GM19467 (cell line): ENCODE results near the gene NR2F1.

ENCODE experiments used
- ATAC-seq: cut with Tn5 transposase; IDR thresholded peaks from one replicate; pipeline ENCODE4 v1.9.1; 2021; ENCODE audit warnings: mild to moderate bottlenecking, moderate library complexity; ENCODE audit not compliant: unreplicated experiment

Gene NR2F1

DNA sequence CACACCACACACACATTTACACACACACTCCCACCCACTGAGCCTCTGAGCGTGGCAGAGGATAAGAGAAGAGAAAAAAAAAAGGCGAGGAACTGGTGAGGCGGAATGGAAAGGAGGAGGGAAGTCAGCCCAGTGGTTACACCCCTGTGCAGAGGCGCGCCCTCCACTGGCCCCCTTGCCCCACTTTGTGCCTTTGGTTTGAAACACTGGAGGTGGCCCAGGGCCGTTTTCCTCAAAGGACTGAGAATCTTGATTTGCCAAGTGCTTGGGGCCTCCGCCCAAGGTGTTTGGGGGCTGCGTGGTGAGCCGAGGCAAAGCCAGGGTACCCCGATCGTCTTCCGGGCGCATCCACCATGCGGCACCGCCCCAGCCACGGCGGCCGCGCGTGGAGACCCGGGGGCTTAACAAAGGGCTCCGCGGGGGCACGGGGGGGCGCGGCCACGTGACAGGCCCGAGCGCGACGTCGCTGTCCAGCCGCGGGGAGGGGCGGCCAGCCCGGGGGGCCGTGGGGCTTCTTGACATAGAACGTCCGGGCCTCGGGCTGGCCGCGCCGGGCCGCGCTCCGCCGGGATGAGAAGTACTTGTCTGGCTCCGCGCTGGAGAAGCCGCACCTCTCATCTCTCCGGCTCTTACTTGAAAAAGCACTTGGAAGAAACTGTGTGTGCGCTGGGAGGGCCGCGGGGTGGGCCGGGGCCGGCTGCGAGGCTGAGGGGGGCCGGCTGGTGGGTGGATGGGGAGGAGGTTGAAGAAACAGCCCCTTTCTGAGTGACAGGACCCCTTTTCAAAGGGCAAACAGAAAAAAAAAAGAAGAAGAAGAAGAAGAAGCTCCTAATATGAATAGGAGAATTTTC, 21.0 kb downstream of the NR2F1 start:
- no peak for ATAC-seq

GRCh38 chr5:93604644-93605515, 21.9 kb downstream of the NR2F1 start:
- no peak for ATAC-seq

- ATAC-seq = no peak
These were observed 23.3 kb downstream of the NR2F1 start for GRCh38 chr5:93606382-93606752.

DNA sequence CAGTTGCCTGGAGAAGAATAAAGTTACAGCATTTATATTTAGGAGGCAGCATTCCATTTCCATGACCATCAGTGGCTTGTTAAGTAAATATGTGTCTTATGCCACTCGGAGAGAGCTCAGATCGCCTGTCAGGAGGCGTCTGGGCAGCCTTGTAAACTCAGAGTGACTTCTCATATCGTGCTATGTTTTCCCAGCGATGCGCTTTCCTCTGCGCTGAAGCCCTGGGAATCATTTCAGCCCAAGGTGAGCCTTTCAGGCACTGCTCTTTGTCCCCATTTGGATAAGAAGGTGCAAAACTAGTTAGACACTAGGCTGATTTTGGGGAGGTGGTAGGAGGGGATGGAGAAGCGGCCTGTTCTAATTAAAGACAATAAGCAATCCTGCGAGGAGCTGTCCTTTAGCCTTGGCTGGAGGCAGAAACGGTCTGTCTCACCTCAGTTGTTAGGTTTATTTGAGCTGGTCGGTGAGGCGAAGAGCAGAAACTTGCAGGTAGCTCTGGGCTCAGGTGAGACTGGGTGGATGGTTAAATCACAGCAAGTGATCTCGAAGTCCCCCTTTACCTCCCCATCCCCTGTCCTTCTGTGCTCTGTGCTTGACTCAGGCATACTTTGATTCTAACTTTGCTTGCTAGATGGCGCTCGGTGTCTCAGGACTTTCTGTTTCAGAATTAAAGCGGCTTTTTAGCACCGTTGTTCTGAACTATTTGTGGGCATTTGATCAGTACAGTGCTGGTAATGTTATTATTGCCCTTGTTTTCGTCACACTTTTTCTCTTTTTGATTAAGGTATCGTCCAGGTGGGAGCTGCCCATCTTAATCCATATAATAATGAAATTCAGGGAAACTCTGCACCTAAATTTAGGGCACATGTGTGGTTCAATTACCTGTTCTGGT, 24.6 kb downstream of the NR2F1 start:
- peak; percentile 87 for ATAC-seq

DNA sequence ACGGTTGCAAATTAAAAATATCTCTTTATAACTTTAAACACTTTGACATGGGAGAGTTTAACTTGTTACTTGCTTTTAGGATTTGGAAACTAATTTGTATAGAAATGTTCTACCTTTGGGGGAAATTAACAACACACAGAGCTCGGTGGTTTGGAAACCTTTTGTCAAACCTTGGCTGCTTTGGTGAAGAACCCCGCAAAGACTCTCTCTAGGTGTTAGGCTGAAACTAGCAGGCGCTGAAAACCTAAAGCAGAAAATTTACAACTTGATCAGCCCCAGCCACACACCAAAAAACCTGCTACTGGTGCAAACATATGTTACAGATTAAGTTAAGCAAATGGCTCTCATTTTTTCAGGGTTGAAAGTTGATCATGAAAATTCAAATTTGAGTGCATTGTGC, 25.8 kb downstream of the NR2F1 start:
- no peak for ATAC-seq

- no peak for ATAC-seq
These were observed 26.7 kb downstream of the NR2F1 start for GRCh38 chr5:93609762-93610161.

GRCh38 chr5:93610581-93611272, 27.7 kb downstream of the NR2F1 start:
- ATAC-seq = no peak

- no peak for ATAC-seq
These were observed 28.4 kb downstream of the NR2F1 start for GRCh38 chr5:93611273-93611975.

GRCh38 chr5:93611976-93612854, 29.2 kb downstream of the NR2F1 start:
- ATAC-seq = no peak

- ATAC-seq = no peak
These were observed 29.8 kb downstream of the NR2F1 start for GRCh38 chr5:93612855-93613243.

- no peak for ATAC-seq
These were observed 33.6 kb downstream of the NR2F1 start for GRCh38 chr5:93616538-93617174.

DNA sequence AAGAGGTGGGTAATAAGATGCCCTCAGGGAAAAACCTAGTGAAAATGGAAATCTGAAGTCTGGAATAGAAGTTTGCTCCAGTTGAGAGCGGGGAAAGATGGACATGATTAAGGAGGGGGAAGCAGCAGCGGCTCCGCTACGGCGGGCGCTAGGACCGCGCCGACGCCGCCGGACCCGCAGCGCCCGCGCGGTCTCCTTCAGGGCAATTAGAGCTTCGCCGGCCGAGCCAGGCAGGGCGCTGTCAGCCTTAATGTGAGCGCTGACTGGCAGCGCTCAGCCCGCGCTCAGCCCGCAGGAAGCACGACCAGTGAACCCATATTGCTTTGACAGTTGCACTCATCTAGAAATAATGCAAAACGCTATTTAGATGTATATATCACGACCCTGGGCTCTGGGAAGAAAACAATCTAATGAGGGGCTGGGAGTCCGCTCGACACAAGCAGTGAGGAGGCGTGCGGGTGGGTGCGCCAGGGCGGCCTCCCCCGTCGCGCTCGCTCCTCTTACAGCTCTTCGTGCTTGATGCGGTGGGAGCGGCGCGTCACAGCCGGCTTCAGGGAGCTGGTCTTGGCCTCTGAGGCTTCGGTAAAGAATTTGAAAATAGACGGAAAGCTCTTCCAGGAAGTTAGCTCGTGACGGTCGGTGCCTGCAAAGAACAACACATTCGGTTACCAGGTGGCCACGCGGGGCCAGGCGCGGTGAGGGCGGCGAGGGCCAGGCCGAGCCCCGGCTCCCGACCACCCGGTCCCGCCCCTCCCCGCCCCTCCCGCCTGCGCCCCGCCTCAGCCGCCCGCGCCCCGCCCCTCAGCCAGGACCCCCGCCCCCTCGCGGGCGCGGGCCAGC, 37.7 kb downstream of the NR2F1 start:
- peak; percentile 99 for ATAC-seq

GRCh38 chr5:93621327-93621798, 38.3 kb downstream of the NR2F1 start:
- peak; percentile 12 for ATAC-seq

DNA sequence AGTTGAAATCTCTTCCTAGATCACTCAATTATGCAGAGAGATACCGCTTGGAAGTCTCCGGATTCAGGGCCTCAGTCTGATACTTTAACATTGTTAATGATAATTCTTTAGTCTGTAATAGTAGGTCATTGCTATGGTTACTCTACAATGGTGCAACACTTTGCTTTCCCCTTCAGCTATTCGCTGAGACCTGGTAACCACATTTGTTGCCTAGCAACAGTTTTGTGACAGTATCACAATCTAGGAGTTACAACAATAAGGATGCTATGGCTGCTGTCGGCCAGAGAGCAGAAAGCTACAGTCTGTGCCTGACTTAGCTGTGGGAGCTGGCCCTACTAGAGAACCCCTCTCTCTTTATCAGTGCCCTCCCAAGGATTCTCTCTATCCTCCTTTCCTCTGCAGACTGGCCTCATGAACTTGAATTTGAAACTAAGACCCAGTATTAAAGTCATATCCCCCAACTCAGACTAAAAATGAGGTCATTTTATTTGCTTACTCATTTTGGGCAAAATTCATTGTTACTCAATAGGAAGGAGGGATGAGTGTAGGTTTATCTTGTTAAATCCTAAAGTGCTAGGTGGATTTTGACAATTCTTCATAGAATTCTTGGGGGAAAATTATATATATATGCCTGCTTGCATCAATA, 39.3 kb downstream of the NR2F1 start:
- no peak for ATAC-seq

GRCh38 chr5:93623153-93623552, 40.1 kb downstream of the NR2F1 start:
- ATAC-seq = no peak

GRCh38 chr5:93626801-93627200, 43.8 kb downstream of the NR2F1 start:
- ATAC-seq = no peak

GRCh38 chr5:93632327-93632726, 49.3 kb downstream of the NR2F1 start:
- ATAC-seq = no peak
